Sigmoid colon (tissue), 3 donors: Measurements from ENCODE around the gene UBE2D4.

ENCODE experiments used
- CTCF ChIP-seq, 4 experiments: fragments of 450-650 bp in 3 of 4; fragments of 200-600 bp in 1 of 4; IDR thresholded peaks; one replicate each; pipeline ENCODE4 v1.5.1; 2016 to 2019; ENCODE audit warnings: antibody characterized with exemption in 4 of 4, mild to moderate bottlenecking in 3 of 4, moderate library complexity in 2 of 4
- POLR2A ChIP-seq, 2 donors: fragments of 450-650 bp; IDR thresholded peaks; one replicate each; pipeline ENCODE4 v1.6.1; 2016; ENCODE audit warnings: antibody characterized with exemption in 2 of 2, mild to moderate bottlenecking in 2 of 2, moderate library complexity in 2 of 2

GRCh38 chr7:43922726-43923125 is 3.5 kb upstream of the UBE2D4 start:
- no peak for TF ChIP-seq CTCF (IDR thresholded peaks at IDR 0.05)
- no peak for TF ChIP-seq POLR2A (IDR thresholded peaks at IDR 0.05)
